UCSD-AML1 (cell line): ENCODE measurements around the gene ZNF462.
"Not testable (repeated sequence)": the region's sequence is repeated elsewhere in the genome, so short reads cannot be mapped to it uniquely, and the experiment has no call there.

ENCODE experiments used
- DNase-seq: peaks from one replicate; lab custom pipeline; 2025; ENCODE audit not compliant: unreplicated experiment; lab: John Stamatoyannopoulos, UW

ZNF462 gene, protein sequence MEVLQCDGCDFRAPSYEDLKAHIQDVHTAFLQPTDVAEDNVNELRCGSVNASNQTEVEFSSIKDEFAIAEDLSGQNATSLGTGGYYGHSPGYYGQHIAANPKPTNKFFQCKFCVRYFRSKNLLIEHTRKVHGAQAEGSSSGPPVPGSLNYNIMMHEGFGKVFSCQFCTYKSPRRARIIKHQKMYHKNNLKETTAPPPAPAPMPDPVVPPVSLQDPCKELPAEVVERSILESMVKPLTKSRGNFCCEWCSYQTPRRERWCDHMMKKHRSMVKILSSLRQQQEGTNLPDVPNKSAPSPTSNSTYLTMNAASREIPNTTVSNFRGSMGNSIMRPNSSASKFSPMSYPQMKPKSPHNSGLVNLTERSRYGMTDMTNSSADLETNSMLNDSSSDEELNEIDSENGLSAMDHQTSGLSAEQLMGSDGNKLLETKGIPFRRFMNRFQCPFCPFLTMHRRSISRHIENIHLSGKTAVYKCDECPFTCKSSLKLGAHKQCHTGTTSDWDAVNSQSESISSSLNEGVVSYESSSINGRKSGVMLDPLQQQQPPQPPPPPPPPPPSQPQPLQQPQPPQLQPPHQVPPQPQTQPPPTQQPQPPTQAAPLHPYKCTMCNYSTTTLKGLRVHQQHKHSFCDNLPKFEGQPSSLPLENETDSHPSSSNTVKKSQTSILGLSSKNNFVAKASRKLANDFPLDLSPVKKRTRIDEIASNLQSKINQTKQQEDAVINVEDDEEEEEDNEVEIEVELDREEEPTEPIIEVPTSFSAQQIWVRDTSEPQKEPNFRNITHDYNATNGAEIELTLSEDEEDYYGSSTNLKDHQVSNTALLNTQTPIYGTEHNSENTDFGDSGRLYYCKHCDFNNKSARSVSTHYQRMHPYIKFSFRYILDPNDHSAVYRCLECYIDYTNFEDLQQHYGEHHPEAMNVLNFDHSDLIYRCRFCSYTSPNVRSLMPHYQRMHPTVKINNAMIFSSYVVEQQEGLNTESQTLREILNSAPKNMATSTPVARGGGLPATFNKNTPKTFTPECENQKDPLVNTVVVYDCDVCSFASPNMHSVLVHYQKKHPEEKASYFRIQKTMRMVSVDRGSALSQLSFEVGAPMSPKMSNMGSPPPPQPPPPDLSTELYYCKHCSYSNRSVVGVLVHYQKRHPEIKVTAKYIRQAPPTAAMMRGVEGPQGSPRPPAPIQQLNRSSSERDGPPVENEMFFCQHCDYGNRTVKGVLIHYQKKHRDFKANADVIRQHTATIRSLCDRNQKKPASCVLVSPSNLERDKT (N-terminal part only)

GRCh38 chr9:106862821-106863720 lies at the start of gene ZNF462:
Gene ZNF462, plus strand, starts transcription at chr9:106863166. Its CDS starts 60,218 bp downstream, at chr9:106923384.
- no peak for DNase-seq

DNA sequence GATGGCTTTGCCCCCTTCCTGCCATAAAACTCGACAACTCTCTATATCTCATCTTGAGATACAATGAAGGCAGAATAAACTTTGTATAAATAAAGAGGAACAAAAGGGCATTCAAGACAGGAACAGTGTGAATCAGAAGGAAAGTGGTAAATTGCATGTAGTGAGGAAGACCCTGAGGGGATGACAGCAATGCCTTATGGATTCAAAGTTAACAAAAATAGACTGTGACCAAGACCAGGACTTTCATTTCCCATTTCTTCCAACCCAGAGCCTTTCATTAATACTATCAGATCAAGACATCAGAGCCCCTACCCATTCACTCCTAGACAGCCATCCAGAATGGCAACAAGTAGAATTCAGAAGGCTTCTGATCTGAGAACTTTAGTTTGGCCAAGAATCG lies 46.4 kb upstream of the ZNF462 start:
- DNase-seq, result no peak

DNA sequence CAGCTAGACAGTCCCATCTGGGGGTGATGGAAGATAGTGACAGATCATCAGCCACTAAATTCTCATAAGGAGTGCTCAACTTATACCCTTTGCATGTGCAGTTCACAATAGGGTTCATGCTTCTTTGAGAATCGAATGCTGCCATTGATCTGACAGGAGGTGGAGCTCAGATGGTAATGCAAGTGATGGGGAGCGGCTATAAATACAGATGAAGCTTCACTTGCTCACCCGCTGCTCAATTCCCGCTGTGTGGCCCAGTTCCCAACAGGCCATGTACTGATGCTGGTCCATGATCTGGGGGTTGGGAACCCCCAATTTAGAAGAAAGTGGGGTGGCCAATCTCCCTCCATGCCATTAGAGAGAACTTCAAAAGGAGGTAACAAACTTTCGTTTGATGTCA lies 44.9 kb upstream of the ZNF462 start:
- no peak for DNase-seq

DNA sequence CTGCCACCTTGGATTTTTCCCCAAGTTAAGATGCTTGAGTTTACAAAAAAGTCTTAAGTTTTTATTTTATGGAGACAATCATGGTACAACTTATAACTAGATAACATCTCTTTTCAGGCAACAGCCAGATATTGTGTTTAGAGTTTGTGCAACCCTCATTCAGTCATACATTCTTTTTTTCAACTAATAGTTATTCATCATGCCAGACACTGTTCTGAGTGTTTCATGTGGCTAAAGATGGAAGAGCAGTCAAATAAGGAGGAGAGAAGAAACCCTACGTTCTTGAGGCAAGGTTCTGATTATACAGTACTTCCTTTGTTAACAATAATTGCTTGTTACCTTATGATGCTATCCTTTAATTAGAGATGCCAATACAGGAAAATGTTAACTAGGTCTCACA lies 42.1 kb upstream of the ZNF462 start:
- DNase-seq, result no peak

- no peak for DNase-seq
Observed at GRCh38 chr9:106828070-106828469, 34.9 kb upstream of the ZNF462 start.

DNA sequence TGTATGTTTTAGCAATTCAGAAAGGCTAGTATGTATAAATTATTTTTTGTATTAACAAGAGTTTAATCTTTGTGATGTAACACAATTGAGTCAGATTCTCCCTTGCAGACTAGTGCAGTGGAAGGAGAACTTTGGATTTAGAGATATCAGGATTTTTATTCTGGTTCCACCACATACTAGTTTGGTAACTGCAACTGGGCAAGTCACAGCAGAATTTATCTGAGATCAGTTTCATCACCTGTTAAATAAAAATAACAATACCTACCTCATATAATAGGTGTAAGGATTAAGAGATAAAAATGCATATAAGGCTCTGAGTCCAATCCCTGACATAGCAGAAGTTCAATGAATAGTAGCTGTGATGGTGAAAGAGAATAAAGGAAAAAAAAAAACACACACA lies 34.0 kb upstream of the ZNF462 start:
- DNase-seq, result no peak

- no peak for DNase-seq
Observed at GRCh38 chr9:106829666-106830408, 33.1 kb upstream of the ZNF462 start.

DNA sequence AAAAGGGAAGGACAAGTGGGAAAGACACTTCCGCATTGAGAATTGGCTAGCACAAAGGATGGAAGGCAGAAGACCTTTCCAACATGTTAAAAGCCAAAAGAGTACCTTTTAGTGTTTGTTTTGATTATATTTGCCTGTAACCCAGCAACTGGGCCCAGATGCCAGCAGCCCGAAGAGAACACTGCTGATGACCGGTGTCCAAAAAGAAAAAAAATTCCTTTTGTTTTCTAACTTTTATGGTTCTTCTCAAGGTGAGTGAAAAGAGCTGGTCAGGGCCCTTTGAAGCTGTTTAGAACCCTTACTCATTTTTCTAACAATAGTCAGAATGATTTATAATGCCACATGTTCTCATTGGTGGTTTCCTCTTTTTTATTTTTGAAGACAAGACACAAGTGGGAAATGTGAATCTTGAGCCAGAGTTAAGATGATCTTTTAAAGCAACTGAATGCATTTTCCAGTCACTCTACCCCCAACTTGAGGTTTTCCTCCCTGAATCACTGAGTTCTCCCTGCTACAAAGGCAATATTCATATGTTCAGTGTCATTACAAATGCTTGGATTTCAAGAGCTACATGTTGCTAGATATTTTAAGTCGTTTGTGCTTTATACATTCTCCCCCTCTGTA lies 32.3 kb upstream of the ZNF462 start:
- no peak for DNase-seq

- no peak for DNase-seq
Observed at GRCh38 chr9:106834888-106835287, 28.1 kb upstream of the ZNF462 start.

GRCh38 chr9:106835840-106836239 lies 27.1 kb upstream of the ZNF462 start:
- DNase-seq, result no peak

- no peak for DNase-seq
Observed at GRCh38 chr9:106843371-106843770, 19.6 kb upstream of the ZNF462 start.

DNA sequence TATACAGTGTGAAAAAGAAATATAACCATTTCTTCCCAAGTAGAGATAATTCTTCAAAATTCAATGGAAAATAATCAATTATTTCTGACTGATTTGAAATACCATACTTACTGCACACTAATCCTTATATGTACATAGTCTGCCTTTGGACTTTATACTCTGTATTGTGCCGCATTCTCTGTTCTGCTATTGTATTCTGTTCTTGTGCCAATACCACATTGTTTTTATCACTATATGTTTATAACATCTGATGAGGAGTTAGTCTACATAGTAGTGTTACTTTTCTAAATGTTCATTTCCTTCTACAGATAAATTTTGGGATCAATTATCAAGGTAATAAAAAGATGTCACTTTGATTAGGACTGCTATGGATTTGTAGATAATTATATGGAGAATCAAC lies 16.7 kb upstream of the ZNF462 start:
- no peak for DNase-seq

DNA sequence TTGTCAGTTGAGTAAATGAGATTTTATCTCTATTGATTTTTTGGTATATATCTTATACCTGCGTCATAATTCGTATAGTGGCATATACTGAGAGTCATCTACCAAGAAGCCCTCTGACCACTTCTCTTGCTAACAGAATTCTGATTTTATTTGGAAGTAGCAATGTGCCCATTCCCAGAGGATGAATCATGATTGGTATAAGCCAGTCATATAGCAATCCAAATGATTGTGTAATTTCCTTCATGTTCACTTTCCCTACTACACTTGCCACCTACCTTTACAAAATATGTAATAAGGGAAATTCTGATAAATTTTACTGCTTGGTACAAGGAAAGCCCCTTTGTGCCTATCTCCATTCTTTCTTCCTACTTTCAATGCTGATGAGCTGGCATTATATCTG lies 16.1 kb upstream of the ZNF462 start:
- DNase-seq, result no peak

GRCh38 chr9:106851640-106852039 lies 11.3 kb upstream of the ZNF462 start:
- not testable (repeated sequence) for DNase-seq

GRCh38 chr9:106857811-106858470 lies 5.0 kb upstream of the ZNF462 start:
- no peak for DNase-seq

DNA sequence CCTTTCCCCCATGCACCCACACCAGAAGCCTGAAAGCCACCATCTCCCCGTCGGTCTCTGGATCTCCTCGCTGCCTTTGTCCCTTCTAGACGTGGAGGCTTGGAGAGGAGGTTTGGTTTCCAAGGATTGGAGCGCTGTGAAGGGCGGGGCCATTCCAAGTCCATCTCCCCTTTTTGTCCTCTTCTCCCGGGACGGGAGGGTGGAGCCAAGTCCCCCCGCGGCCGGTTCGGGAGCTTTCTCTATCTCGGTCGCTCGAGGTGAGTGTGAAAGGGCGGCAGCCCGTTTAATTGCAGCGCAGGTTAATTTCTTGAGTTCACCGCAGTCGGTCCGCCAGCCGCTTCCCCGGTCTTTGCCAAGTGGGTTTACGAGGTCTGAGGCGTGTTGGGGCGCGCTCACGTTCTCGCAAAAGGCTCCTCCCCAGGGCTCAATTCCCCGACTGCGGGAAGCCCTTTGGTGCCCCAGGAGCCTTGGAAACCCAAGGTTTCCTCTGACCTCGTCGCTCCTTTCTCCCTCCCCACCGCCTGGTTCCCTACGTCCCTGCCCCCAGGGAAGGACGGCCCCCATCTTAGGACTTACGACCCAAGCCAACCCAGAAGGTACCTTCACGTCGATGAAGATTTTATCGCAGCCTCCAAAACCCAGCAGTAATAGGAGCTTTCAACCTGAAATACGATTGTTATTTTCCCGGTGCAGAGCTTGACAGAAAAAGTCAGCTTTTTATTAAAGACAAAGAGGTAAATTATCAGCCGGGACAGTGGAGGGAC lies 2.8 kb upstream of the ZNF462 start:
- DNase-seq, result no peak

- no peak for DNase-seq
Observed at GRCh38 chr9:106860721-106861639, 2.0 kb upstream of the ZNF462 start.
